K562 (cell line): Measurements from ENCODE around the gene ARAF. TPM values are rescaled to one million over a fixed set of nuclear protein-coding genes. Genes with fewer than 3 reads are reported as not detected.

Source experiments
- ATAC-seq: fragments of 200-7000 bp; cut with Tn5 transposase; 3 replicates; pipeline ENCODE4 v1.9.1; 2020; ENCODE audit warnings: moderate library complexity
- BruUV-seq: library from RNA; stranded (reverse); fragments of 400-500 nt; replicated peaks from 2 replicates; lab custom pipeline; 2021; lab: Mats Ljungman, UMichigan
- CTCF ChIA-PET: fragments of 300-600 bp; formaldehyde crosslinking; extraction: SDS; loops from one replicate; lab custom pipeline; 2021; ENCODE audit warnings: low intra/inter-chr PET ratio; lab: Yijun Ruan, JAX
- POLR2A ChIA-PET: fragments of 300-600, 350-650 bp; sonication (Branson Sonifier 250); formaldehyde crosslinking; extraction: SDS; loops from one replicate; lab custom pipeline; 2021; ENCODE audit warnings: antibody characterized with exemption, inconsistent platforms; lab: Yijun Ruan, JAX
- DNase-seq, 4 experiments: peaks; one replicate each; pipeline versions ENCODE4 v3.0.0 to v3.0.0-alpha.2; 2011 to 2018; ENCODE audit warnings: low spot score in 3 of 4, mixed read lengths in 3 of 4; ENCODE audit errors: extremely low read depth in 1 of 4
- FAIRE-seq: peaks from 2 replicates; lab custom pipeline; 2011; peaks lifted over from hg19 to GRCh38; lab: Jason Lieb, UNC
- H2AFZ ChIP-seq: 2 replicates; pipeline ENCODE4 v1.6.0; 2011; ENCODE audit warnings: low read depth, low read length, control low read depth, inconsistent platforms
- H3K27ac ChIP-seq: fragments of 200-600 bp; 3 replicates; pipeline ENCODE4 v1.8.0; 2011; ENCODE audit warnings: low read depth, mild to moderate bottlenecking, control low read depth, inconsistent platforms, low read length, moderate library complexity, mixed read lengths; ENCODE audit errors: extremely low read depth
- H3K27me3 ChIP-seq, 2 experiments: fragments of 300-600 bp in 1 of 2; 2 replicates in 1 of 2; 3 replicates in 1 of 2; pipeline versions ENCODE4 v1.6.0 to v1.8.0; 2011; ENCODE audit warnings: inconsistent platforms in 2 of 2, low read length in 2 of 2, mild to moderate bottlenecking in 1 of 2, mixed read lengths in 1 of 2, moderate library complexity in 1 of 2; ENCODE audit not compliant: control insufficient read depth in 2 of 2, insufficient read depth in 2 of 2
- H3K36me3 ChIP-seq: fragments of 300-600 bp; 3 replicates; pipeline ENCODE4 v1.8.0; 2011; ENCODE audit warnings: mild to moderate bottlenecking, low read length, inconsistent platforms; ENCODE audit not compliant: control insufficient read depth, insufficient read depth
- H3K4me1 ChIP-seq, 2 experiments: fragments of 200-600 bp in 1 of 2; replicated peaks in 1 of 2; 2 replicates in 1 of 2; 3 replicates in 1 of 2; pipeline versions ENCODE4 v1.5.1 to v1.8.0; 2011; ENCODE audit warnings: inconsistent platforms in 2 of 2, low read length in 2 of 2, mild to moderate bottlenecking in 1 of 2, mixed read lengths in 1 of 2, moderate library complexity in 1 of 2; ENCODE audit not compliant: control insufficient read depth in 2 of 2, insufficient read depth in 2 of 2
- H3K4me2 ChIP-seq: 2 replicates; pipeline ENCODE4 v1.6.1; 2011; ENCODE audit warnings: low read length, control low read depth, inconsistent platforms, mixed read lengths; ENCODE audit not compliant: insufficient read depth
- H3K4me3 ChIP-seq: fragments of 200-600 bp; sonication (generic), shearing (Covaris generic); 2 replicates; pipeline ENCODE4 v1.5.1; 2016; ENCODE audit warnings: control low read depth, inconsistent platforms
- H3K79me2 ChIP-seq: fragments of 200-600 bp; 3 replicates; pipeline ENCODE4 v1.8.0; 2011; ENCODE audit warnings: low read length, inconsistent platforms; ENCODE audit not compliant: control insufficient read depth, insufficient read depth
- H3K9ac ChIP-seq, 2 experiments: 2 replicates each; pipeline versions ENCODE4 v1.6.0 to v1.6.1; 2011; ENCODE audit warnings: low read depth in 2 of 2, low read length in 2 of 2, control low read depth in 1 of 2, inconsistent platforms in 1 of 2, mild to moderate bottlenecking in 1 of 2, mixed read lengths in 1 of 2; ENCODE audit not compliant: insufficient read depth in 1 of 2
- H3K9me1 ChIP-seq: one replicate; pipeline ENCODE4 v1.6.0; 2011; ENCODE audit warnings: inconsistent platforms, mild to moderate bottlenecking, low read length, moderate library complexity; ENCODE audit not compliant: control insufficient read depth, insufficient read depth
- H3K9me3 ChIP-seq: replicated peaks from 2 replicates; pipeline ENCODE4 v1.5.1; 2011; ENCODE audit warnings: low read depth, low read length, inconsistent platforms; ENCODE audit not compliant: control insufficient read depth, insufficient read depth
- H4K20me1 ChIP-seq: replicated peaks from 2 replicates; pipeline ENCODE4 v1.6.1; 2011; ENCODE audit warnings: low read length, inconsistent platforms, mixed read lengths; ENCODE audit not compliant: control insufficient read depth, insufficient read depth
- ATF4 ChIP-seq: fragments of 450-650 bp; formaldehyde crosslinking; IDR thresholded peaks from 2 replicates; pipeline ENCODE4 v1.4.0; 2022; ENCODE audit warnings: mild to moderate bottlenecking, moderate library complexity
- ATF6 ChIP-seq: sonication (generic); formaldehyde crosslinking; IDR thresholded peaks from 2 replicates; pipeline ENCODE4 v1.4.0; 2020; ENCODE audit warnings: mild to moderate bottlenecking, missing genetic modification reagents
- CTBP1 ChIP-seq: fragments of 450-650 bp; IDR thresholded peaks from 2 replicates; pipeline ENCODE4 v1.6.1; 2016; ENCODE audit warnings: borderline replicate concordance
- GATAD2B ChIP-seq: fragments of 450-650 bp; IDR thresholded peaks from 2 replicates; pipeline ENCODE4 v1.6.1; 2017; ENCODE audit warnings: mild to moderate bottlenecking, borderline replicate concordance
- MCM5 ChIP-seq: fragments of 450-650 bp; IDR thresholded peaks from 2 replicates; pipeline ENCODE4 v1.6.1; 2016; ENCODE audit warnings: low read depth
- MLX ChIP-seq, 2 experiments: fragments of 450-650 bp in 1 of 2; sonication (generic) in 1 of 2; formaldehyde crosslinking; conservative IDR thresholded peaks; 2 replicates each; pipeline versions ENCODE4 v1.4.0 to v1.8.1; 2020 to 2022; ENCODE audit warnings: mild to moderate bottlenecking in 1 of 2, missing genetic modification reagents in 1 of 2
- NFIC ChIP-seq: fragments of 450-650 bp; IDR thresholded peaks from 2 replicates; pipeline ENCODE4 v1.6.1; 2017; ENCODE audit warnings: mild to moderate bottlenecking, inconsistent platforms
- POLR3G ChIP-seq: IDR thresholded peaks from 2 replicates; pipeline ENCODE4 v1.6.1; 2011; ENCODE audit not compliant: insufficient read length, insufficient replicate concordance; ENCODE audit errors: extremely low read depth
- SRSF7 ChIP-seq: fragments of 200-400 bp; formaldehyde crosslinking; optimal IDR thresholded peaks from 2 replicates; pipeline ENCODE3; 2017; ENCODE audit warnings: mild to moderate bottlenecking, low read depth, low read length
- STAT5B ChIP-seq: fragments of 250-450 bp; sonication (Bioruptor Pico); IDR thresholded peaks from 2 replicates; pipeline ENCODE4 v1.8.0; 2021; ENCODE audit warnings: mild to moderate bottlenecking, inconsistent platforms
- TFAM ChIP-seq: fragments of 250-450 bp; sonication (Bioruptor Pico); conservative IDR thresholded peaks from 2 replicates; pipeline ENCODE4 v1.5.0; 2021; ENCODE audit warnings: mild to moderate bottlenecking, moderate library complexity
- ZNF436 ChIP-seq: fragments of 250-450, 450-650 bp; sonication (Bioruptor Pico); formaldehyde crosslinking; IDR thresholded peaks from 2 replicates; pipeline ENCODE4 v1.7.0; 2020; ENCODE audit warnings: mild to moderate bottlenecking
- WGBS: fragments of 100-300 bp; shearing (Covaris generic); methylation state at CpG from one replicate; pipeline ENCODE4 v1.1.6; 2016; ENCODE audit warnings: low coverage, mixed read lengths; ENCODE audit not compliant: insufficient coverage; ENCODE audit errors: missing lambda C conversion rate; 5-methylcytosine and 5-hydroxymethylcytosine counted together
- in situ Hi-C: fragments of 300-500 bp; cut with MboI; formaldehyde crosslinking; loops from 4 replicates; pipeline ENCODE4 v1.15.0; 2018; ENCODE audit warnings: inconsistent platforms, mixed read lengths
- intact Hi-C: fragments of 100-400 bp; cut with micrococcal nuclease; formaldehyde crosslinking; loops from 2 replicates; pipeline ENCODE4 v1.14.2; 2022
- polyA plus RNA-seq, 8 experiments: library from polyadenylated mRNA; depleted of rRNA in 4 of 8; stranded (reverse) in 5 of 8; unstranded in 3 of 8; fragments of >200 nt; fragmentation: Nextera tagmentation in 2 of 8; fragmentation: Illumina TruSeq in 1 of 8; extraction: Ambion mirVana in 2 of 8; extraction: Trizol in 1 of 8; gene quantifications; 2 replicates each; pipeline versions ENCODE4 v1.2.1 to v1.2.3, GENCODE V29; 2011 to 2014; ENCODE audit warnings: inconsistent platforms in 1 of 8, missing spikeins in 1 of 8
- total RNA-seq, 7 experiments: library from RNA; depleted of rRNA in 6 of 7; stranded (reverse); fragments of >200 nt in 6 of 7; fragmentation: Illumina TruSeq in 2 of 7; extraction: Trizol in 2 of 7; gene quantifications; 2 replicates each; pipeline versions ENCODE4 v1.2.1 to v1.2.3, GENCODE V29; 2011 to 2021; ENCODE audit warnings: low replicate concordance in 1 of 7

The ARAF gene
- total and polyA plus RNA-seq, 9 of the 15 experiments (the other 6 are each of a cell fraction or from before 2014, with no cell fraction given), result 5.5 to 70.0 (median 29.4) TPM

GRCh38 chrX:47587906-47588735, 27.1 kb downstream of the ARAF start:
- in situ Hi-C loops (no loop called here), intact Hi-C loops (no loop called here)
- Histone ChIP-seq H3K4me2 (no peak overlapping the region), H3K9ac (0 out of 4 replicates have a peak overlapping the region, but pooled peaks of 1 of the 2 experiments have one; percentile 9), H3K9me1 (no peaks in the 10 kb centered on the region), H3K27me3 (no peaks in the 10 kb centered on the region), H3K79me2 (peaks cover 14% of the 10 kb centered on the region), H3K4me3 (no peak overlapping the region), H4K20me1 (no peaks in the 10 kb centered on the region), H3K9me3 (no peaks in the 10 kb centered on the region), H3K36me3 (peaks cover 36% of the 10 kb centered on the region; the same call in 2 of the 3 replicates), H3K27ac (no peak overlapping the region), H3K4me1 (peaks cover 6 to 12% of the 10 kb centered on the region in 2 experiments; a peak in 4 of 5 replicates), H2AFZ (no peak overlapping the region)
- no peak for TF ChIP-seq ATF4 (CRISPR knock-in tag)
- peak; percentile 92 for TF ChIP-seq NFIC
- DNase-seq (peak in 1 of 4 experiments; percentile 35), ATAC-seq (no peak), FAIRE-seq (no peak)
- ChIA-PET POLR2A (no interaction called here), CTCF (no interaction called here)
- WGBS, result 65% methylated on average over 13 of the region's 16 CpGs
- no TSS peak for BruUV-seq

- no peak overlapping the region for H3K4me3 ChIP-seq
- H3K4me1 ChIP-seq, result no peaks in the 10 kb centered on the region
- H3K9ac ChIP-seq, result no peak overlapping the region
- H3K9me1 ChIP-seq, result no peaks in the 10 kb centered on the region
- CTCF ChIA-PET, result no interaction called here
- no peaks in the 10 kb centered on the region for H4K20me1 ChIP-seq
- H3K9me3 ChIP-seq, result no peaks in the 10 kb centered on the region
- 21% methylated on average over 2 of the region's 5 CpGs for WGBS
- no peak for ATAC-seq
- BruUV-seq, result no TSS peak
- POLR2A ChIA-PET, result no interaction called here
- no peak overlapping the region for H3K27ac ChIP-seq
- no peak overlapping the region for H3K4me2 ChIP-seq
- in situ Hi-C loops, result no loop called here
- no peak for FAIRE-seq
- no peaks in the 10 kb centered on the region for H3K27me3 ChIP-seq
- intact Hi-C loops, result no loop called here
- H3K36me3 ChIP-seq, result peaks cover 11% of the 10 kb centered on the region; the same call in 1 of the 3 replicates
- no peak for DNase-seq
- no peak overlapping the region for H2AFZ ChIP-seq
- H3K79me2 ChIP-seq, result no peaks in the 10 kb centered on the region
- TF ChIP-seq STAT5B (no peak), ZNF436 (CRISPR knock-in tag) (no peak), MCM5 (no peak), TFAM (CRISPR knock-in tag) (no peak), POLR3G (no peak), ATF6 (CRISPR knock-in tag) (no peak), CTBP1 (no peak), SRSF7 (no peak), MLX (CRISPR knock-in tag; conservative IDR thresholded peaks at IDR 0.05) (no peak), GATAD2B (no peak)
These were observed 30.0 kb downstream of the ARAF start for GRCh38 chrX:47590984-47591383.
